Measurements from ENCODE around the gene LEO1.

DNA sequence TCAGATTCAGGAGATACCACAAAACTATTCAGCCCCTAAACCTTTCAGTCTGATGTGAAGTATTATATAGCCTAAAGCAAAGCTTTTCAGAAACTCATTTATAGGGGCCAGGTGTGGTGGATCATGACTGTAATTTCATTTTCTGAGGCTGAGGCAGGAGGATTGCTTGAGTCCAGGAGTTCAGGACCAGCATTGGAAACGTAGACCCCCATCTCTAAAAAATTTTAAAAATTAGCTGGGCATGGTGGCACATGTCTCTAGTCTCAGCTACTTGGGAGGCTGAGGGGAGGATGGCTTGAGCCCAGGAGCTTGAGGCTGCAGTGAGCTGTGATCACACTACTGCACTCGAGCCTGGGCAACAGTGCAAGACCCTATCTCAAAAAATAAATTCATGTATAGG is 82.1 kb downstream of the LEO1 start:
- TF ChIP-seq, protein P1, sequence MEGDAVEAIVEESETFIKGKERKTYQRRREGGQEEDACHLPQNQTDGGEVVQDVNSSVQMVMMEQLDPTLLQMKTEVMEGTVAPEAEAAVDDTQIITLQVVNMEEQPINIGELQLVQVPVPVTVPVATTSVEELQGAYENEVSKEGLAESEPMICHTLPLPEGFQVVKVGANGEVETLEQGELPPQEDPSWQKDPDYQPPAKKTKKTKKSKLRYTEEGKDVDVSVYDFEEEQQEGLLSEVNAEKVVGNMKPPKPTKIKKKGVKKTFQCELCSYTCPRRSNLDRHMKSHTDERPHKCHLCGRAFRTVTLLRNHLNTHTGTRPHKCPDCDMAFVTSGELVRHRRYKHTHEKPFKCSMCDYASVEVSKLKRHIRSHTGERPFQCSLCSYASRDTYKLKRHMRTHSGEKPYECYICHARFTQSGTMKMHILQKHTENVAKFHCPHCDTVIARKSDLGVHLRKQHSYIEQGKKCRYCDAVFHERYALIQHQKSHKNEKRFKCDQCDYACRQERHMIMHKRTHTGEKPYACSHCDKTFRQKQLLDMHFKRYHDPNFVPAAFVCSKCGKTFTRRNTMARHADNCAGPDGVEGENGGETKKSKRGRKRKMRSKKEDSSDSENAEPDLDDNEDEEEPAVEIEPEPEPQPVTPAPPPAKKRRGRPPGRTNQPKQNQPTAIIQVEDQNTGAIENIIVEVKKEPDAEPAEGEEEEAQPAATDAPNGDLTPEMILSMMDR (IDR thresholded peaks at IDR 0.05; ENCODE audit: low read length): no peak
- TF ChIP-seq EZH2 (IDR thresholded peaks at IDR 0.05; ENCODE audit: borderline replicate concordance, low read length): no peak
